Urinary bladder (tissue), 4 donors: ENCODE measurements around the gene LAMC3. TPM values are rescaled to one million over a fixed set of nuclear protein-coding genes. Genes with fewer than 3 reads are reported as not detected.

Experiments used
- DNase-seq: peaks from one replicate; pipeline ENCODE4 v3.0.0-alpha.2; 2015; ENCODE audit errors: extremely low spot score
- H3K27ac ChIP-seq: one replicate; pipeline ENCODE4 v1.5.1; 2013; ENCODE audit warnings: low read depth, mild to moderate bottlenecking, moderate library complexity
- H3K36me3 ChIP-seq: one replicate; pipeline ENCODE4 v1.6.1; 2013; ENCODE audit warnings: mild to moderate bottlenecking, moderate library complexity; ENCODE audit not compliant: insufficient read depth
- H3K4me1 ChIP-seq: one replicate; pipeline ENCODE4 v1.6.1; 2013; ENCODE audit warnings: mild to moderate bottlenecking, moderate library complexity; ENCODE audit not compliant: insufficient read depth
- H3K4me3 ChIP-seq: one replicate; pipeline ENCODE4 v1.5.1; 2013; ENCODE audit warnings: low read depth, low read length
- WGBS: extraction: QIAGEN DNeasy Blood & Tissue Kit; methylation state at CpG from one replicate; pipeline ENCODE4 v1.1.7; 2013; 5-methylcytosine and 5-hydroxymethylcytosine counted together
- polyA plus RNA-seq: library from polyadenylated mRNA; stranded (reverse); fragments of 200-250 nt; gene quantifications from one replicate; pipeline ENCODE4 v1.2.3, GENCODE V29; 2013
- total RNA-seq: library from RNA; depleted of rRNA; stranded (reverse); fragments of >200 nt; gene quantifications from one replicate; pipeline ENCODE4 v1.2.3, GENCODE V29; 2014
- donor health status: healthy with polysubstance abuse.
- donor health status: healthy.

LAMC3 gene
- total and polyA plus RNA-seq, 2 donors: 12.2 to 37.1 TPM

DNA sequence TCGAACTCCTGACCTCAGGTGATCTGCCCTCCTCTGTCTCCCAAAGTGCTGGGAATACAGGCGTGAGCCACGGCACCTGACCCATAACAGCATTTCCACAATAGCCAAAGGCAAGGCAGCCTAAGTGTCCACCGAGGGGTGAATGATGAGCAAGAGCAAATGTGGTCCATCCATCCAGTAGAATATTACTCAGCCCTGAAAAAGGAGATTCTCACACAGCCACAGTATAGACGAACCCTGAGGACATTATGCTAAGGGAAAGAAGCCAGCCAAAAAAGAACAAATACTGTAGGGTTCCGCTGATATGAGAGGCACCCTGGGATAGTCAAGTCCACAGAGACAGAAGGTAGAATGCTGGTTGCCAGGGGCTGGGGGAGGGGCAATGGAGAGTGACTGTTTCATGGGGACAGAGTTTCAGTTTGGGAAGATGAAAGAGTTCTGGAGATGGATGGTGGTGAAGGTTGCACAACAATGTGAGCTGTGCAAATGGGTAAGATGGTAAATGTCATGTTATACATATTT is 7.0 kb downstream of the LAMC3 start:
- H3K4me3 ChIP-seq: no peak overlapping the region
- 97% methylated on average over 6 of the region's 6 CpGs for WGBS
- peak overlapping the region; percentile 4 for H3K27ac ChIP-seq
- DNase-seq: no peak
- no peaks in the 10 kb centered on the region for H3K4me1 ChIP-seq
- no peaks in the 10 kb centered on the region for H3K36me3 ChIP-seq

DNA sequence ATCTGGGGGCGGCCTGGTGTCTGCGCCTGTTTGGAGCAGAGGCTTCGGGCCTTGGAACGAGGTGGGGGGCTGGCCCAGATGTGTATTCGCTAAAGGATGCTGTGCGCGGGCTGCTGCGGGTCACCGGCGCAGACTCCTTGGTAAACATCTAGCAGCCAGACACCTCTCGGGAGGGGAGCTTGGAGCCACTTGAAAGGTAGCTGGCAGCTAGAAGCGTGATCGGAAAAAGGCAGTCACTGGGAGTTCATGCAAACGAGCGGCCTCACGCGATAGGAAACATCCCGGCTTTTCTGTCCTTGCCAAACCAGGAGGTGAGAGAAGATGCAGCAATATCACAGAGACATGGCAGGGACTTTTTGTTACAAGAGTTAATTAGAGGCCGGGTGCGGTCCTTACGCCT is 8.1 kb downstream of the LAMC3 start:
- Histone ChIP-seq H3K36me3 (no peaks in the 10 kb centered on the region), H3K27ac (peak overlapping the region; percentile 49), H3K4me1 (no peaks in the 10 kb centered on the region), H3K4me3 (no peak overlapping the region)
- 53% methylated on average over 21 of the region's 21 CpGs for WGBS
- no peak for DNase-seq

DNA sequence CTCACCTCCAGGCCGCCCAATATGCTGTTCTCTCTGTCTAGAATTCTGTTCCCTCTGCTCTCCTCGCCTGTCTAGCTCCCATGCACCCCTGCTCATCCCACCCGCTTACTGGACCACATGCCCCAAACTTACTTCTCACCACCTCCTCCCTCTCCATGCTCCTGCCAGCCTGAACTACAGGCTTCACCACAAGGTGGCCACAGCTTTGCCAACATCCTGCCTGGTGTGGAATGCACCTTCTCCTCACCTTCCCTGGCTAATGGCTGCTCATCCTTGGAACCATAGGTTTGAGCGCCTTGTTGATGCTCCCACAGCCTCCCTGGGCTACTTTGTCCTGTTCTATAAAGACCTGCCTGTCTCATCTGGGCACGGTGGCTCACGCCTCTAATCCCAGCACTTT is 9.6 kb downstream of the LAMC3 start:
- no peak for DNase-seq
- H3K4me1 ChIP-seq: no peaks in the 10 kb centered on the region
- WGBS: 94% methylated on average over 6 of the region's 6 CpGs
- H3K27ac ChIP-seq: no peak overlapping the region
- H3K4me3 ChIP-seq: no peak overlapping the region
- no peaks in the 10 kb centered on the region for H3K36me3 ChIP-seq

GRCh38 chr9:131019388-131020239 is 10.6 kb downstream of the LAMC3 start:
- no peaks in the 10 kb centered on the region for H3K4me1 ChIP-seq
- peak overlapping the region; percentile 61 for H3K27ac ChIP-seq
- DNase-seq: peak; percentile 51
- H3K36me3 ChIP-seq: no peaks in the 10 kb centered on the region
- WGBS: 30% methylated on average over 15 of the region's 15 CpGs
- no peak overlapping the region for H3K4me3 ChIP-seq

- Histone ChIP-seq H3K4me3 (no peak overlapping the region), H3K27ac (peak overlapping the region; percentile 61), H3K4me1 (no peaks in the 10 kb centered on the region), H3K36me3 (no peaks in the 10 kb centered on the region)
- 58% methylated on average over 2 of the region's 2 CpGs for WGBS
- no peak for DNase-seq
Measured at GRCh38 chr9:131020388-131020787, 11.4 kb downstream of the LAMC3 start.

- DNase-seq: no peak
- no peak overlapping the region for H3K4me3 ChIP-seq
- 69% methylated on average over 7 of the region's 7 CpGs for WGBS
- H3K36me3 ChIP-seq: no peaks in the 10 kb centered on the region
- no peaks in the 10 kb centered on the region for H3K4me1 ChIP-seq
- H3K27ac ChIP-seq: no peak overlapping the region
Measured at GRCh38 chr9:131020862-131021261, 11.9 kb downstream of the LAMC3 start.

- WGBS: 93% methylated on average over 7 of the region's 7 CpGs
- no peak overlapping the region for H3K4me3 ChIP-seq
- H3K27ac ChIP-seq: no peak overlapping the region
- H3K36me3 ChIP-seq: no peaks in the 10 kb centered on the region
- DNase-seq: no peak
- H3K4me1 ChIP-seq: no peaks in the 10 kb centered on the region
Measured at GRCh38 chr9:131021785-131022184, 12.8 kb downstream of the LAMC3 start.

- no peak overlapping the region for H3K4me3 ChIP-seq
- H3K36me3 ChIP-seq: no peaks in the 10 kb centered on the region
- no peak overlapping the region for H3K27ac ChIP-seq
- H3K4me1 ChIP-seq: no peaks in the 10 kb centered on the region
- DNase-seq: no peak
- WGBS: 89% methylated on average over 15 of the region's 15 CpGs
Measured at GRCh38 chr9:131024978-131025868, 16.2 kb downstream of the LAMC3 start.

- Histone ChIP-seq H3K27ac (no peak overlapping the region), H3K4me1 (no peaks in the 10 kb centered on the region), H3K4me3 (no peak overlapping the region), H3K36me3 (no peaks in the 10 kb centered on the region)
- no peak for DNase-seq
- 94% methylated on average over 40 of the region's 40 CpGs for WGBS
Measured at GRCh38 chr9:131025953-131026858, 17.2 kb downstream of the LAMC3 start.

DNA sequence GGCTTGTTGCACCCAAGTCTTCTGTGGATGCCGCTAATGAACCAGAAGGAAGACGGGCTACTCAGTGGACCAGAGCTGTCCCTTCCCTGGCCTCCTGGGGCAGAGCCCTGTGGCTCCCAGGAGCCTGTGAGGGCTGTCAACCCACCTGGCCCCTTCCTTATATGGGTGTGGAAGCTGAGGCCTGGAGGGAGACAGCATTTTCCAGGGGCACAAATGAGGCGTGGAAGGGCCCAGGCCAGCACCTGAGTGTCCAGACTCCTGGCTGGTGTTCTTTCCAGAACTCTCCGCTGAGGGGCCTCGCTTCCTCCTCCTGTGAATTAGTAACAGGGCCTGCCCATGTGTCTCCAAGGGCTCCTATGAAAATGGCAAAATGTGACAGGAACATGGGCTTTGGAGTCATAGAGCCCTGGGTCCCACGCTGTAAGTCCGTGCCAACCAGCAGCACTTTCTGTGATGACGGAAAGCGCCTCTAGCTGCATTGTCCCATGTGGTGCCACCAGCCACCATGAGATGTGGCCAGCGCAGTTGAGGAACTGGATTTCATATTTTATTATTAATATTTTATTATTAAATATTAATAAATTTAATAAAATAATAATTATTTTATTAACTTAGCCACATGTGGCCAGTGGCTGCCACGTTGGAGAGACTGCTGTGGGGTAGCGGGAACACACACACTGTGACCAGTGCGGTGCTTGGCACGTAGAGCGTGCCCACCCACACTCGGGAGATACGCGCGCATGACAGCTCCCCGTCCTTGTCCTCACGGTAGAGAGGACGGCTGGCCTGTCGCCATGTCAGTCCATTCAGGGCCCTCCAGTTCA is 18.3 kb downstream of the LAMC3 start:
- Histone ChIP-seq H3K27ac (no peak overlapping the region), H3K4me3 (no peak overlapping the region), H3K36me3 (no peaks in the 10 kb centered on the region), H3K4me1 (no peaks in the 10 kb centered on the region)
- 95% methylated on average over 23 of the region's 23 CpGs for WGBS
- no peak for DNase-seq

GRCh38 chr9:131027872-131028179 is 18.9 kb downstream of the LAMC3 start:
- Histone ChIP-seq H3K27ac (no peak overlapping the region), H3K36me3 (no peaks in the 10 kb centered on the region), H3K4me1 (no peaks in the 10 kb centered on the region), H3K4me3 (no peak overlapping the region)
- no peak for DNase-seq
- 92% methylated on average over 11 of the region's 11 CpGs for WGBS

GRCh38 chr9:131028221-131028884 is 19.4 kb downstream of the LAMC3 start:
- Histone ChIP-seq H3K27ac (no peak overlapping the region), H3K4me1 (no peaks in the 10 kb centered on the region), H3K36me3 (no peaks in the 10 kb centered on the region), H3K4me3 (no peak overlapping the region)
- WGBS: 85% methylated on average over 24 of the region's 24 CpGs
- no peak for DNase-seq
